Ovary (tissue), 3 donors: ENCODE data around the gene MRC1.

Source experiments
- CTCF ChIP-seq, 3 donors: fragments of 450-650 bp in 2 of 3; fragments of 200-600 bp in 1 of 3; IDR thresholded peaks; one replicate each; pipeline versions ENCODE4 v1.5.1 to v1.8.0; 2016 to 2022; ENCODE audit warnings: antibody characterized with exemption in 3 of 3, mild to moderate bottlenecking in 1 of 3
- POLR2A ChIP-seq: fragments of 450-650 bp; IDR thresholded peaks from one replicate; pipeline ENCODE4 v1.6.1; 2017; ENCODE audit warnings: antibody characterized with exemption, mild to moderate bottlenecking, moderate library complexity
- donor health status: DM: no; HTN: no; CAD: no.

- no peak for TF ChIP-seq POLR2A
- TF ChIP-seq CTCF (IDR thresholded peaks at IDR 0.05), result no peak
Observed at GRCh38 chr10:17801507-17801906, 7.6 kb upstream of the MRC1 start.
